NCI-H1436 (cell line): ENCODE results near the gene OPRM1.
"Not testable (repeated sequence)": the region's sequence is repeated elsewhere in the genome, so short reads cannot be mapped to it uniquely, and the experiment has no call there.

ENCODE experiments used
- DNase-seq: peaks from one replicate; lab custom pipeline; 2025; lab: John Stamatoyannopoulos, UW

OPRM1 gene

GRCh38 chr6:154039231-154039842 is at the start of gene OPRM1:
TSS of gene OPRM1 (plus strand) at chr6:154039240. CDS start at chr6:154039545, 305 bp downstream.
- no peak for DNase-seq

GRCh38 chr6:153989989-153990388 is 49.1 kb upstream of the OPRM1 start:
- DNase-seq: no peak

- DNase-seq: no peak
Observed at GRCh38 chr6:153994004-153994403, 45.0 kb upstream of the OPRM1 start.

- DNase-seq: no peak
Observed at GRCh38 chr6:153994811-153995210, 44.2 kb upstream of the OPRM1 start.

GRCh38 chr6:153997221-153997620 is 41.8 kb upstream of the OPRM1 start:
- no peak for DNase-seq

- no peak for DNase-seq
Observed at GRCh38 chr6:154001494-154002285, 37.4 kb upstream of the OPRM1 start.

GRCh38 chr6:154002894-154003293 is 36.1 kb upstream of the OPRM1 start:
- DNase-seq: no peak

- no peak for DNase-seq
Observed at GRCh38 chr6:154010371-154010770, 28.7 kb upstream of the OPRM1 start.

- DNase-seq: no peak
Observed at GRCh38 chr6:154012852-154013251, 26.2 kb upstream of the OPRM1 start.

GRCh38 chr6:154017786-154018185 is 21.3 kb upstream of the OPRM1 start:
- DNase-seq: no peak

GRCh38 chr6:154030646-154031045 is 8.4 kb upstream of the OPRM1 start:
- DNase-seq: no peak

GRCh38 chr6:154041001-154041400 is 2.0 kb downstream of the OPRM1 start:
- DNase-seq: no peak

- no peak for DNase-seq
Observed at GRCh38 chr6:154053141-154053540, 14.1 kb downstream of the OPRM1 start.

- no peak for DNase-seq
Observed at GRCh38 chr6:154056536-154056935, 17.5 kb downstream of the OPRM1 start.

GRCh38 chr6:154057098-154057497 is 18.1 kb downstream of the OPRM1 start:
- DNase-seq: no peak

GRCh38 chr6:154058963-154059680 is 20.1 kb downstream of the OPRM1 start:
- DNase-seq: no peak

GRCh38 chr6:154060076-154060475 is 21.0 kb downstream of the OPRM1 start:
- DNase-seq: no peak

GRCh38 chr6:154070041-154070440 is 31.0 kb downstream of the OPRM1 start:
- DNase-seq: no peak

- no peak for DNase-seq
Observed at GRCh38 chr6:154070657-154071056, 31.6 kb downstream of the OPRM1 start.

- no peak for DNase-seq
Observed at GRCh38 chr6:154071236-154071635, 32.2 kb downstream of the OPRM1 start.

GRCh38 chr6:154071711-154072110 is 32.7 kb downstream of the OPRM1 start:
- no peak for DNase-seq

- not testable (repeated sequence) for DNase-seq
Observed at GRCh38 chr6:154078596-154078995, 39.6 kb downstream of the OPRM1 start.
